Bronchial epithelial cell (primary cell): Measurements from ENCODE around the gene SPINDOC. TPM values are rescaled to one million over a fixed set of nuclear protein-coding genes. Genes with fewer than 3 reads are reported as not detected.

Experiments used
- DNase-seq: peaks from one replicate; pipeline ENCODE4 v3.0.0-alpha.2; 2010; ENCODE audit warnings: low read depth
- FAIRE-seq: peaks from 2 replicates; lab custom pipeline; 2011; peaks lifted over from hg19 to GRCh38; lab: Jason Lieb, UNC
- H3K27me3 ChIP-seq: 2 replicates; pipeline ENCODE4 v1.5.1; 2011; ENCODE audit warnings: low read length; ENCODE audit not compliant: control insufficient read depth, insufficient read depth
- H3K36me3 ChIP-seq: 2 replicates; pipeline ENCODE4 v1.5.1; 2011; ENCODE audit warnings: low read length; ENCODE audit not compliant: control insufficient read depth, insufficient read depth
- H3K4me3 ChIP-seq: 2 replicates; pipeline ENCODE4 v1.5.1; 2011; ENCODE audit warnings: mild to moderate bottlenecking, low read depth, low read length, control low read depth
- CTCF ChIP-seq: IDR thresholded peaks from 2 replicates; pipeline ENCODE4 v1.5.1; 2011; ENCODE audit warnings: mild to moderate bottlenecking, moderate library complexity, low read length, control low read depth, inconsistent platforms; ENCODE audit not compliant: insufficient read depth, severe bottlenecking
- total RNA-seq: library from RNA; depleted of rRNA; stranded (reverse); fragments of >200 nt; gene quantifications from 2 replicates; pipeline ENCODE4 v1.2.1, GENCODE V29; 2014

SPINDOC gene
- total RNA-seq, 1 donor from 2014 or later: 3.4 TPM

GRCh38 chr11:63818609-63819008 lies 5.4 kb downstream of the SPINDOC start:
- no peak for DNase-seq
- peaks cover 14% of the 10 kb centered on the region for H3K36me3 ChIP-seq
- no peak for TF ChIP-seq CTCF
- H3K27me3 ChIP-seq: no peaks in the 10 kb centered on the region
- no peak overlapping the region for H3K4me3 ChIP-seq
- no peak for FAIRE-seq

- H3K36me3 ChIP-seq: peaks cover 24% of the 10 kb centered on the region
- no peaks in the 10 kb centered on the region for H3K27me3 ChIP-seq
- TF ChIP-seq CTCF: no peak
- peak; percentile 28 for FAIRE-seq
- H3K4me3 ChIP-seq: no peak overlapping the region
- DNase-seq: peak; percentile 81
Measured at GRCh38 chr11:63821411-63821810, 8.2 kb downstream of the SPINDOC start.

- TF ChIP-seq CTCF: no peak
- DNase-seq: no peak
- H3K27me3 ChIP-seq: no peaks in the 10 kb centered on the region
- FAIRE-seq: no peak
- H3K4me3 ChIP-seq: no peak overlapping the region
- peaks cover 16% of the 10 kb centered on the region for H3K36me3 ChIP-seq
Measured at GRCh38 chr11:63826471-63827190, 13.4 kb downstream of the SPINDOC start.

- Histone ChIP-seq H3K36me3 (peaks cover 6% of the 10 kb centered on the region), H3K4me3 (no peak overlapping the region), H3K27me3 (no peaks in the 10 kb centered on the region)
- no peak for DNase-seq
- no peak for TF ChIP-seq CTCF
- peak; percentile 36 for FAIRE-seq
Measured at GRCh38 chr11:63829823-63830489, 16.7 kb downstream of the SPINDOC start.

- DNase-seq: no peak
- FAIRE-seq: no peak
- peaks cover 4% of the 10 kb centered on the region for H3K36me3 ChIP-seq
- TF ChIP-seq CTCF: no peak
- no peaks in the 10 kb centered on the region for H3K27me3 ChIP-seq
- no peak overlapping the region for H3K4me3 ChIP-seq
Measured at GRCh38 chr11:63831326-63831725, 18.1 kb downstream of the SPINDOC start.
